Fibroblast of lung (primary cell): Measurements from ENCODE around the gene PWWP2B. TPM values are rescaled to one million over a fixed set of nuclear protein-coding genes. Genes with fewer than 3 reads are reported as not detected.

Source experiments
- DNase-seq, 2 donors: peaks; one replicate each; pipeline versions ENCODE4 v3.0.0 to v3.0.0-alpha.2; 2010; ENCODE audit warnings: low read depth in 2 of 2
- H2AFZ ChIP-seq: 2 replicates; pipeline ENCODE4 v1.5.1; 2012; ENCODE audit warnings: low read length, control low read depth, inconsistent platforms
- H3K27ac ChIP-seq: 2 replicates; pipeline ENCODE4 v1.5.1; 2011; ENCODE audit warnings: low read length, control low read depth; ENCODE audit not compliant: insufficient read depth
- H3K27me3 ChIP-seq: 2 replicates; pipeline ENCODE4 v1.5.1; 2011; ENCODE audit warnings: mild to moderate bottlenecking, low read length; ENCODE audit not compliant: control insufficient read depth, insufficient read depth
- H3K36me3 ChIP-seq: 2 replicates; pipeline ENCODE4 v1.5.1; 2011; ENCODE audit warnings: low read length; ENCODE audit not compliant: control insufficient read depth, insufficient read depth
- H3K4me1 ChIP-seq: 2 replicates; pipeline ENCODE4 v1.5.1; 2011; ENCODE audit warnings: low read length; ENCODE audit not compliant: control insufficient read depth, insufficient read depth; ENCODE audit errors: extremely low read depth
- H3K4me2 ChIP-seq: 2 replicates; pipeline ENCODE4 v1.5.1; 2011; ENCODE audit warnings: low read length, control low read depth; ENCODE audit not compliant: insufficient read depth; ENCODE audit errors: extremely low read depth
- H3K4me3 ChIP-seq, 4 experiments: fragments of 200-600 bp in 1 of 4; sonication (generic) in 1 of 4; replicated peaks in 1 of 4; 2 replicates each; pipeline ENCODE4 v1.5.1; 2011 to 2016; ENCODE audit warnings: low read length in 4 of 4, low read depth in 3 of 4, mild to moderate bottlenecking in 3 of 4, control low read depth in 2 of 4, inconsistent platforms in 1 of 4, mixed read lengths in 1 of 4; ENCODE audit not compliant: insufficient read depth in 1 of 4; ENCODE audit errors: control extremely low read depth in 1 of 4
- H3K79me2 ChIP-seq: 2 replicates; pipeline ENCODE4 v1.5.1; 2012; ENCODE audit warnings: mild to moderate bottlenecking, low read length, inconsistent platforms; ENCODE audit not compliant: control insufficient read depth, insufficient read depth
- H3K9ac ChIP-seq: 2 replicates; pipeline ENCODE4 v1.5.1; 2011; ENCODE audit warnings: mild to moderate bottlenecking, low read length, control low read depth; ENCODE audit not compliant: insufficient read depth
- H3K9me3 ChIP-seq: 2 replicates; pipeline ENCODE4 v1.5.1; 2012; ENCODE audit warnings: low read depth, low read length; ENCODE audit not compliant: control insufficient read depth, insufficient read depth
- H4K20me1 ChIP-seq: 2 replicates; pipeline ENCODE4 v1.5.1; 2011; ENCODE audit warnings: low read length; ENCODE audit not compliant: control insufficient read depth, insufficient read depth; ENCODE audit errors: extremely low read depth
- EZH2 ChIP-seq: IDR thresholded peaks from 2 replicates; pipeline ENCODE4 v1.5.1; 2012; ENCODE audit warnings: low read length, control low read depth, mild to moderate bottlenecking; ENCODE audit errors: missing control alignments
- polyA plus RNA-seq, 2 donors: library from polyadenylated mRNA; depleted of rRNA in 1 of 2; stranded (reverse) in 1 of 2; unstranded in 1 of 2; fragments of >200 nt; gene quantifications; 2 replicates each; pipeline ENCODE4 v1.2.1, GENCODE V29; 2011 to 2012; ENCODE audit warnings: missing spikeins in 1 of 2
- total RNA-seq: library from RNA; depleted of rRNA; stranded (reverse); fragments of >200 nt; gene quantifications from 2 replicates; pipeline ENCODE4 v1.2.1, GENCODE V29; 2014
- TF ChIP-seq, protein P1 (sequence below), 2 donors: IDR thresholded peaks in 1 of 2; conservative IDR thresholded peaks in 1 of 2; 1 replicate in 1 of 2; 2 replicates in 1 of 2; pipeline ENCODE4 v1.5.1; 2011 to 2012; ENCODE audit warnings: low read length in 2 of 2, control low read depth in 1 of 2, inconsistent platforms in 1 of 2, low read depth in 1 of 2, mild to moderate bottlenecking in 1 of 2

The PWWP2B gene
- total and polyA plus RNA-seq, 2 donors (not counting 1 experiment from before 2014, with no cell fraction given) = 1.5 to 15.9 TPM

DNA sequence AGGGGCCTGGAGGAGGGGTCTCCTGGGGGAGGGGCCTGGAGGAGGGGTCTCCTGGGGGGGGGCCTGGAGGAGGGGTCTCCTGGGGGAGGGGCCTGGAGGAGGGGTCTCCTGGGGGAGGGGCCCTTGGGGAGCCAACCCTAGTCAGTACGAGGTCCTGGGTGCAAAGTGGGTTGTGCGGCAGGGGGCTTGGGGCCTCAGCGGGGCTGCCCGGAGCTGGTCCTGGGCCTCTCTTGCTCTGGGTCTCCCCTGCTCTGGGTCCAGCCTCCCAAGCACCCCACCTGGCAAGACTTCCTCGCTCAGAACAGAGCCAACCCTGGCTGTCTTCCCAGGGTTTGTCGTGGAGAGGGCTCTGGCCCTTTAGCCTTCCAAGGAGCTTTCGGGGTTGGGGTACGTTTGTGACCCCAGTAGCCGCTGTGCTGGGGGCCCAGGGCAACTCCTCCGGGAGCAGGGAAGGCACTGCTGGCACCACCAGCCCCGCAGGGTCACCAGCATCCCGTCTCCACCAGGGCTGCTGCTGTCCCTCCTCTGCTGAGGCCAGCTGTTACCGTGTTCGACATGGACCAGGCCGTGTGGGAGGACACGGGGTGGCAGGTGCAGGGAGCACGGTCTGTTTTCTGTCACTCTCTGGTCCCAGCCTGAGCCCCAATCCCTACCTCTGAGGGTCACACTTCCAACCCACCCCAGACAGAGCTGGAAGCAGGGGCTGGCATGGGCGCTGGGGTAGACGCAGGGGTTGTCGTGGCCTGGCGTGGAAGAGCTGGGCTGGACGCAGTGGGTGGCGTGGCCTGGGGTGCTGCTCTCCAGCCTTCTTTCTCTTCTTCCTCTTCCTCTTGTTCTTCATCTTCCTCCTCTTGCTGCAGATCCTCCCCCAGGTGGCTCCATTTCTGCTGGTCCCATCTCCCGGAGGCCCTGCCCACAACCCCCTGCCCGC is 22.8 kb downstream of the PWWP2B start:
- Histone ChIP-seq H3K27ac (no peak overlapping the region), H3K9me3 (no peaks in the 10 kb centered on the region), H3K4me1 (peaks cover 12% of the 10 kb centered on the region), H3K4me3 (no peak overlapping the region), H3K27me3 (no peaks in the 10 kb centered on the region), H2AFZ (no peak overlapping the region), H3K36me3 (no peaks in the 10 kb centered on the region), H3K9ac (no peak overlapping the region), H4K20me1 (no peaks in the 10 kb centered on the region), H3K4me2 (no peak overlapping the region), H3K79me2 (no peaks in the 10 kb centered on the region)
- DNase-seq = no peak
- TF ChIP-seq, protein P1, sequence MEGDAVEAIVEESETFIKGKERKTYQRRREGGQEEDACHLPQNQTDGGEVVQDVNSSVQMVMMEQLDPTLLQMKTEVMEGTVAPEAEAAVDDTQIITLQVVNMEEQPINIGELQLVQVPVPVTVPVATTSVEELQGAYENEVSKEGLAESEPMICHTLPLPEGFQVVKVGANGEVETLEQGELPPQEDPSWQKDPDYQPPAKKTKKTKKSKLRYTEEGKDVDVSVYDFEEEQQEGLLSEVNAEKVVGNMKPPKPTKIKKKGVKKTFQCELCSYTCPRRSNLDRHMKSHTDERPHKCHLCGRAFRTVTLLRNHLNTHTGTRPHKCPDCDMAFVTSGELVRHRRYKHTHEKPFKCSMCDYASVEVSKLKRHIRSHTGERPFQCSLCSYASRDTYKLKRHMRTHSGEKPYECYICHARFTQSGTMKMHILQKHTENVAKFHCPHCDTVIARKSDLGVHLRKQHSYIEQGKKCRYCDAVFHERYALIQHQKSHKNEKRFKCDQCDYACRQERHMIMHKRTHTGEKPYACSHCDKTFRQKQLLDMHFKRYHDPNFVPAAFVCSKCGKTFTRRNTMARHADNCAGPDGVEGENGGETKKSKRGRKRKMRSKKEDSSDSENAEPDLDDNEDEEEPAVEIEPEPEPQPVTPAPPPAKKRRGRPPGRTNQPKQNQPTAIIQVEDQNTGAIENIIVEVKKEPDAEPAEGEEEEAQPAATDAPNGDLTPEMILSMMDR (conservative IDR thresholded peaks at IDR 0.05 in 1 of 2, IDR thresholded peaks at IDR 0.05 in 1 of 2; ENCODE audit: low read depth in 1 of 2, low read length in 2 of 2) = no peak
- no peak for TF ChIP-seq EZH2

DNA sequence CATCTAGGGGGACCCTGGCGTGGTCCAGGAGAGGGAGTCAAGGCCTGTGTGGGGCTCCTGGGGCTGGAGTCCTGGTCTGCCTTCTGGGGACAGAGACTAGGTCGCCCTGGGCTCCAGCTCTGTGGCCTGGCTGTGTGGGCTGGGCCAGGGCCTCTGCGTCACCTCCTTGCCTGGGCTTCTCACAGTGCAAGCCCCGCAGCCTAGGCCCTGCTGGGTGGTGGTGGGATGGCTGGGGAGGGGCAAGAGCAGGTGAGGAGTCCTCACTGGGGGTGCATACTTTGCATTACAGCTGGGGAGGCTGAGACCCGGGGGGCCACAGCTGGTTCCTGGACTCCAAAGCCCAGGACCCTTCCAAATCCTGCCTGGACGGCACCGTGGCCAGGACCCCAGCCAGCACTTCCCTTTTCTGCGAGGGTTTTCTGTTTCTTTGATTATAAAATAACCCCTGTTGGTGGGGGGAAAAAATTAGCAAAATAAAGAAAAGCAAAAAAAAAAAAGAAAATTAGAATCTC is 23.5 kb downstream of the PWWP2B start:
- Histone ChIP-seq H3K9ac (no peak overlapping the region), H3K4me3 (no peak overlapping the region), H2AFZ (no peak overlapping the region), H3K9me3 (no peaks in the 10 kb centered on the region), H3K4me1 (peaks cover 12% of the 10 kb centered on the region), H3K27ac (no peak overlapping the region), H3K4me2 (no peak overlapping the region), H3K79me2 (no peaks in the 10 kb centered on the region), H4K20me1 (no peaks in the 10 kb centered on the region), H3K27me3 (no peaks in the 10 kb centered on the region), H3K36me3 (no peaks in the 10 kb centered on the region)
- no peak for DNase-seq
- TF ChIP-seq, protein P1 (conservative IDR thresholded peaks at IDR 0.05 in 1 of 2, IDR thresholded peaks at IDR 0.05 in 1 of 2; ENCODE audit: low read depth in 1 of 2, low read length in 2 of 2) = no peak
- TF ChIP-seq EZH2 = no peak

DNA sequence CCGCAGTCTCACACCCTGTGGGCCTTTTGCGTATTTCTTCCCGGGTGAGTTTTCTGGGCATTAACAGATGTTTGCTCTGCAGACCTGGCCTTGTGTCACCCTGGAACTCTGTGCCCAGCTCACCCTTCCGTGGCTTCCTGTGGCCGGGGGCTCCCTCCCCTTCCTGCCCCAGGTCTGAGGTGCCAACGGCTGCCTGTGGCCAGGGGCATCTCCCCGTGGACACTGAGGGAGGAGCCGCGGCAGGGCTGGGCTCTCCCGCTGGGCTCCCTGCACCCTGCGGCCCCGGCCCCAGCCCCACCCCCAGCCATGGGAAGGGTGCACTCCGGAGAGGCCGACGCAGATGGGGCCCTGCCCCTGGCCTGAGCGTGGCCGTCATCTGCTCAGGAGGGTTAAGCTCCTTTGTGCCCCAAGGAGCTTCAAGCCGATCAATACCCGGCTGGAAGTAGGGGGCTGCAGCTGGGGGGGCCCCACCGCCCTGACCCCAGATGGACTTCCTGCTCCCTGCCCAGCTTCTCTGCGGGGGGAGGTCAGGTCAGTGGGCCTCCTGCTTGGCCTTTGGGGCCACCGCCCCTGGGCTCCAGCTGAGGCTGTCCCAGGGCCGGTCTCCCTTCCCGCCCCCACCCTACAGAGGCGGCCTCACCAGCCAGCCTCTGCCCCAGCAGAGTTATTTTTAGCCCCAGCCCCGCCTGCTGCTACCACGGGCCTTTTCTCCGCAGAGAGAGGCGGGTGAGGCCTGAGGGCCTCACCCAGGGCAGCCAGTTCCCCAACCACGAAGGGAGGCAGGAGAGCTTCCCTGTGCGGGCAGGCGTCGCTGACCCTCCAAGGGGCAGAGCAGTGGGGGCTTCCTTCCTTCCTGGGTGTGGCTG is 24.2 kb downstream of the PWWP2B start:
- H3K9ac ChIP-seq = peak overlapping the region; percentile 53
- no peaks in the 10 kb centered on the region for H3K79me2 ChIP-seq
- DNase-seq = peak; percentile 40 to 69
- H4K20me1 ChIP-seq = no peaks in the 10 kb centered on the region
- peak overlapping the region; percentile 13 for H2AFZ ChIP-seq
- H3K4me2 ChIP-seq = peak overlapping the region; percentile 59
- no peak overlapping the region for H3K4me3 ChIP-seq
- H3K27ac ChIP-seq = peak overlapping the region; percentile 38
- no peaks in the 10 kb centered on the region for H3K27me3 ChIP-seq
- H3K9me3 ChIP-seq = no peaks in the 10 kb centered on the region
- no peaks in the 10 kb centered on the region for H3K36me3 ChIP-seq
- TF ChIP-seq, protein P1 (conservative IDR thresholded peaks at IDR 0.05 in 1 of 2, IDR thresholded peaks at IDR 0.05 in 1 of 2; ENCODE audit: low read depth in 1 of 2, low read length in 2 of 2) = no peak
- no peak for TF ChIP-seq EZH2
- H3K4me1 ChIP-seq = peaks cover 12% of the 10 kb centered on the region
